ENCODE measurements around the gene UFSP1.

- no peak for TF ChIP-seq CTCF (IDR thresholded peaks at IDR 0.05)
- no peak for TF ChIP-seq POLR2A (IDR thresholded peaks at IDR 0.05)
These were observed 8.9 kb downstream of the UFSP1 start for GRCh38 chr7:100880645-100881044.
